Left lung (tissue), 10 donors: Measurements from ENCODE around the gene IGFLR1. TPM values are rescaled to one million over a fixed set of nuclear protein-coding genes. Genes with fewer than 3 reads are reported as not detected.

Experiments used
- ATAC-seq: fragments of 200-7000 bp; cut with Tn5 transposase; one replicate; pipeline ENCODE4 v1.9.1; 2020; ENCODE audit warnings: moderate library complexity
- DNase-seq, 4 donors: peaks; one replicate each; pipeline ENCODE4 v3.0.0-alpha.2; 2013 to 2020
- H3K27ac ChIP-seq, 2 donors: fragments of 200-600 bp; sonication (generic) in 1 of 2; one replicate each; pipeline versions ENCODE4 v1.5.0 to v1.8.0; 2020 to 2021
- H3K27me3 ChIP-seq, 2 donors: fragments of 200-600 bp; sonication (generic) in 1 of 2; one replicate each; pipeline versions ENCODE4 v1.5.0 to v1.8.0; 2020 to 2021
- H3K36me3 ChIP-seq, 2 donors: fragments of 200-600 bp; sonication (generic) in 1 of 2; one replicate each; pipeline versions ENCODE4 v1.5.0 to v1.8.0; 2020 to 2021
- H3K4me1 ChIP-seq, 2 donors: fragments of 200-600 bp; one replicate each; pipeline ENCODE4 v1.8.0; 2021
- H3K4me3 ChIP-seq, 2 donors: fragments of 200-600 bp; sonication (generic) in 1 of 2; one replicate each; pipeline versions ENCODE4 v1.5.0 to v1.8.0; 2020 to 2021; ENCODE audit warnings: mild to moderate bottlenecking in 1 of 2
- H3K9me3 ChIP-seq, 2 donors: fragments of 200-600 bp; sonication (generic) in 1 of 2; one replicate each; pipeline versions ENCODE4 v1.5.0 to v1.8.0; 2020 to 2021
- intact Hi-C, 2 donors: fragments of 100-400 bp; cut with DNase I; formaldehyde crosslinking; loops; one replicate each; pipeline versions ENCODE4 v1.11.2 to v1.14.2; 2022
- polyA plus RNA-seq, 6 donors: library from polyadenylated mRNA; unstranded; fragments of 120-200 nt; gene quantifications; one replicate each; pipeline ENCODE4 v1.2.1, GENCODE V29; 2013; ENCODE audit not compliant: insufficient read length in 6 of 6
- total RNA-seq, 2 donors: library from RNA; stranded (reverse); fragmentation: NEBNext Ultra II Directional; extraction: Animal tissue kit (Norgen Biotek cat#: 25700); gene quantifications; one replicate each; pipeline ENCODE4 v1.2.1, GENCODE V29; 2021
- TF ChIP-seq, protein P1 (sequence below), 2 donors: fragments of 200-600 bp; sonication (generic) in 1 of 2; IDR thresholded peaks; one replicate each; pipeline versions ENCODE4 v1.5.0 to v1.8.0; 2021; ENCODE audit warnings: antibody characterized with exemption in 2 of 2
- donor health status: DM: no; HTN: yes; CAD: no.
- donor health status: DM: no; HTN: no; CAD: no.

The IGFLR1 gene
- total and polyA plus RNA-seq, 8 donors: 2.0 to 25.8 (median 5.6) TPM

DNA sequence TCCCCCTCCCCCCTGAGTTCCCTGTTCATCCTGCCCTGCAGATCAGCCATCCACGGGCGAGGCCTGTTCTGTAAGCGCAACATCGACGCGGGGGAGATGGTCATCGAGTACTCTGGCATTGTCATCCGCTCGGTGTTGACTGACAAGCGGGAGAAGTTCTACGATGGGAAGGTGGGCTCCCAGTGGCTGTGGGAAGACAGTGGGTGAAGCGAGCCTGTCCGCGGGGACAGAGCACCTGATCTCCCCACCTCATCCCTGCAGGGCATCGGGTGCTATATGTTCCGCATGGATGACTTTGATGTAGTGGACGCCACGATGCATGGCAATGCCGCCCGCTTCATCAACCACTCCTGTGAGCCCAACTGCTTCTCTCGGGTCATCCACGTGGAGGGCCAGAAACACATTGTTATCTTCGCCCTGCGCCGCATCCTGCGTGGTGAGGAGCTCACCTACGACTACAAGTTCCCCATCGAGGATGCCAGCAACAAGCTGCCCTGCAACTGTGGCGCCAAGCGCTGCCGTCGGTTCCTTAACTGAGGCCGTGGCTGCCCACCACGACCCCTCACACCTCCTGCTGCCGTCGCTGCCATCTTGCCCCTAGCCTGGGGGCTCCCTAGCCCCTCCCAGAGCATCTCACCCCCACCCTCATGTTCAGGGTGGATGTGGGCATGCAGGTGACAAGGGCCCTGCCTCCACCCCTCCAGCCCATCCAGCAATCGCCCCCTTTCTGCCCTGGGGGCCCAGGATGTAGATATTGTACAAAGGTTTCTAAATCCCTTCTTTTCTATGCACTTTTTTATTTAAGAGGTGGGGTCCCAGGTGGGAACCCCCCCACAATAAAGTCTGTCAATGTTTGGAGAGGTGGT, 4.0 kb downstream of the IGFLR1 start:
- intact Hi-C loops: no loop called here
- Histone ChIP-seq H3K9me3 (no peaks in the 10 kb centered on the region), H3K4me3 (no peak overlapping the region), H3K27me3 (no peaks in the 10 kb centered on the region), H3K4me1 (peaks cover 3 to 41% of the 10 kb centered on the region in 2 donors), H3K27ac (no peak overlapping the region), H3K36me3 (peaks cover 0 to 62% of the 10 kb centered on the region in 2 donors)
- DNase-seq (peak in 1 of 4 donors; percentile 76), ATAC-seq (no peak)
- TF ChIP-seq, protein P1, sequence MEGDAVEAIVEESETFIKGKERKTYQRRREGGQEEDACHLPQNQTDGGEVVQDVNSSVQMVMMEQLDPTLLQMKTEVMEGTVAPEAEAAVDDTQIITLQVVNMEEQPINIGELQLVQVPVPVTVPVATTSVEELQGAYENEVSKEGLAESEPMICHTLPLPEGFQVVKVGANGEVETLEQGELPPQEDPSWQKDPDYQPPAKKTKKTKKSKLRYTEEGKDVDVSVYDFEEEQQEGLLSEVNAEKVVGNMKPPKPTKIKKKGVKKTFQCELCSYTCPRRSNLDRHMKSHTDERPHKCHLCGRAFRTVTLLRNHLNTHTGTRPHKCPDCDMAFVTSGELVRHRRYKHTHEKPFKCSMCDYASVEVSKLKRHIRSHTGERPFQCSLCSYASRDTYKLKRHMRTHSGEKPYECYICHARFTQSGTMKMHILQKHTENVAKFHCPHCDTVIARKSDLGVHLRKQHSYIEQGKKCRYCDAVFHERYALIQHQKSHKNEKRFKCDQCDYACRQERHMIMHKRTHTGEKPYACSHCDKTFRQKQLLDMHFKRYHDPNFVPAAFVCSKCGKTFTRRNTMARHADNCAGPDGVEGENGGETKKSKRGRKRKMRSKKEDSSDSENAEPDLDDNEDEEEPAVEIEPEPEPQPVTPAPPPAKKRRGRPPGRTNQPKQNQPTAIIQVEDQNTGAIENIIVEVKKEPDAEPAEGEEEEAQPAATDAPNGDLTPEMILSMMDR (IDR thresholded peaks at IDR 0.05): no peak

DNA sequence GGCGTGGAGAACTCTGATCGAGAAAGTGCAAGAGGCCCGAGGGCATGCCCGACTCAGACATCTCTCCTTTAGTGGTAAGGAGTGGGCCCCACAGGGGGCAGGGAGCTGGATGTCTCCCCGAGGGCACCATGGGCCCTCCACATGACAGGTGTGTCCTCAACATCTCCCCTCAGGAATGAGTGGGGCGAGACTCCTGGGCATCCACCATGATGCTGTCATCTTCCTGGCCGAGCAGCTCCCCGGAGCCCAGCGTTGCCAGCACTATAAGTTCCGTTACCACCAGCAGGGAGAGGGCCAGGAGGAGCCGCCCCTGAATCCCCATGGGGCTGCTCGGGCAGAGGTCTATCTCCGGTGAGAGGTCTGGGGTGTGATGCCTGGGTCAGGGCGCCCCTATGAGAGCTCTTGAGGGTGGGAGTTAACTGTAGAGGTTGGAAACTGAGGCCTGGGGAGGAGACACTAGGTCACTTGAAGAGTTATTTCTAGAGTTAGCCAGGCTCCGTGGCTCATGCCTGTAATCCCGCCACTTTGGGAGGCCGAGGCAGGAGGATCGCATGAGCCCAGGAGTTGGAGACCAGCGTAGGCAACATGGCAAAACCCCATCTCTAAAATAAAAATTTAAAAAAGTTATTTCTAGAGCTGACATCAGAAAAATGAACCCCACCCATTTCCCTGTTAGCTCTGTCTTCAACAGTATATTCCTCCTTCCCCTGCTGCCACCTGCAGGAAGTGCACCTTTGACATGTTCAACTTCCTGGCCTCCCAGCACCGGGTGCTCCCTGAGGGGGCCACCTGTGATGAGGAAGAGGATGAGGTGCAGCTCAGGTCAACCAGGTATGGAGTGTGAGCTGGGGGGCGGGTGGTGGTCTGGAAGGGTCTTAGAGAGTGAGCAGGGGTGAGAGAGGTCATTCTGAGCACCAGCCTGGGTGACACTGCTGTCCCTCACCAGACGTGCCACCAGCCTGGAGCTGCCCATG, 5.1 kb downstream of the IGFLR1 start:
- peaks cover 3 to 31% of the 10 kb centered on the region in 2 donors for H3K4me1 ChIP-seq

DNA sequence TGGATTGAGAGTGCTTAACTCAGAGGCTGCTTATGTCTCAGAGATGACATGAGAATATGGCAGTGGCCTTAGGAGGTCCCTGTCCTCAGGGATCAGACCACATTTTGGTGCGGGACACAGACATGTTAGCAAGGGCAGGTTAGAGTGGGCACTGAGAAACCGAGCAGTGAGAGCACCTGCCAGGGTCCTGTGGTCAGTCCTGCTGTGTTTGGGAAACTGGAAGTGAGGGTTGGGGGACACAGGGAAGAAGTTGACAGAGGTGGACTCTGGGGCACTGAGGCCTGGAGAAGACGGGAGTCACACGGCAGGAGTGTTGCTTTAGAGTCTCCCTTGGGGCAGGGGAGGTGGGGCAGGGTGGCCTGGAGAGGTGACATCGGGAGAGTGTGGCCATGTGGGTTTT, 7.4 kb downstream of the IGFLR1 start:
- ATAC-seq (no peak), DNase-seq (no peak)
- peaks cover 0 to 11% of the 10 kb centered on the region in 2 donors for H3K4me1 ChIP-seq
- peaks cover 0 to 95% of the 10 kb centered on the region in 2 donors for H3K36me3 ChIP-seq
- TF ChIP-seq, protein P1 (IDR thresholded peaks at IDR 0.05): no peak
- no peak overlapping the region for H3K4me3 ChIP-seq
- no peaks in the 10 kb centered on the region for H3K27me3 ChIP-seq
- intact Hi-C loops: no loop called here
- no peak overlapping the region for H3K27ac ChIP-seq
- no peaks in the 10 kb centered on the region for H3K9me3 ChIP-seq

More for the DNA sequence above, 5.1 kb downstream of the IGFLR1 start:
- Histone ChIP-seq H3K4me3 (no peak overlapping the region), H3K27me3 (no peaks in the 10 kb centered on the region), H3K27ac (no peak overlapping the region), H3K9me3 (no peaks in the 10 kb centered on the region), H3K36me3 (peaks cover 0 to 72% of the 10 kb centered on the region in 2 donors)
- DNase-seq: no peak
- intact Hi-C loops: no loop called here
- ATAC-seq: no peak
- TF ChIP-seq, protein P1 (IDR thresholded peaks at IDR 0.05): no peak

DNA sequence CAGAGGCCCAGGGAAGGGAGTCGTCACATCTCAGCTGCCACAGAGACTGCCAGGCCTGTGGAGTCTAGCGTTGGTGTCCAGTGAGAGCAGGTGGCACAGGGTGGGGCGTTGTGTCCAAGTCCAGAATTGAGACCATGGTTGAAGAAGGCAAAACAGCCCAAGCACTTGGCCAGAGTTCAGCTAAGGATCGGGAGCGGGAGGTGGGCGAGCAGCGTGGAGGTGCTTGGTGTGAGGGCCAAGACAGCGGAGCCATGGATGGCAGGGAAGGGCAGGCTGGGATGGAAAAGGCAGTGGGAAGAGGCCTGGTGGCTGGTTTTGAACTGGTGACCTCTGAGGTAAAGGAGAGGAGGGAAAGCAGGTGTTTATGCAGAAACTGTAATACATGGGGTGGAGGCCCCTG, 8.0 kb downstream of the IGFLR1 start:
- H3K27ac ChIP-seq: no peak overlapping the region
- peaks cover 0 to 100% of the 10 kb centered on the region in 2 donors for H3K36me3 ChIP-seq
- TF ChIP-seq, protein P1 (IDR thresholded peaks at IDR 0.05): no peak
- H3K4me3 ChIP-seq: no peak overlapping the region
- DNase-seq: no peak
- no peak for ATAC-seq
- no peaks in the 10 kb centered on the region for H3K27me3 ChIP-seq
- peaks cover 0 to 5% of the 10 kb centered on the region in 2 donors for H3K4me1 ChIP-seq
- H3K9me3 ChIP-seq: no peaks in the 10 kb centered on the region
- intact Hi-C loops: no loop called here
